ENCODE data around the gene PPP1R3G.

GRCh38 chr6:5119090-5119951, 34.2 kb downstream of the PPP1R3G start:
- TF ChIP-seq CTCF (optimal IDR thresholded peaks at IDR 0.05 in 1 of 3, IDR thresholded peaks at IDR 0.05 in 1 of 3, conservative IDR thresholded peaks at IDR 0.05 in 1 of 3; ENCODE audit: extremely low read depth in 1 of 3, insufficient read depth in 2 of 3, low read length in 3 of 3) (no peak), EZH2 (IDR thresholded peaks at IDR 0.05; ENCODE audit: low read length) (no peak)

Measured in keratinocyte (primary cell).